ENCODE results near the gene PRR5. TPM values are rescaled to one million over a fixed set of nuclear protein-coding genes. Genes with fewer than 3 reads are reported as not detected.
"Not testable (repeated sequence)": the region's sequence is repeated elsewhere in the genome, so short reads cannot be mapped to it uniquely, and the experiment has no call there.

Gene PRR5, protein sequence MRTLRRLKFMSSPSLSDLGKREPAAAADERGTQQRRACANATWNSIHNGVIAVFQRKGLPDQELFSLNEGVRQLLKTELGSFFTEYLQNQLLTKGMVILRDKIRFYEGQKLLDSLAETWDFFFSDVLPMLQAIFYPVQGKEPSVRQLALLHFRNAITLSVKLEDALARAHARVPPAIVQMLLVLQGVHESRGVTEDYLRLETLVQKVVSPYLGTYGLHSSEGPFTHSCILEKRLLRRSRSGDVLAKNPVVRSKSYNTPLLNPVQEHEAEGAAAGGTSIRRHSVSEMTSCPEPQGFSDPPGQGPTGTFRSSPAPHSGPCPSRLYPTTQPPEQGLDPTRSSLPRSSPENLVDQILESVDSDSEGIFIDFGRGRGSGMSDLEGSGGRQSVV
- polyA plus RNA-seq (2013, experiment 1 of 2): 8.8 TPM
- 7.9 TPM for polyA plus RNA-seq (2013, experiment 2 of 2)

DNA sequence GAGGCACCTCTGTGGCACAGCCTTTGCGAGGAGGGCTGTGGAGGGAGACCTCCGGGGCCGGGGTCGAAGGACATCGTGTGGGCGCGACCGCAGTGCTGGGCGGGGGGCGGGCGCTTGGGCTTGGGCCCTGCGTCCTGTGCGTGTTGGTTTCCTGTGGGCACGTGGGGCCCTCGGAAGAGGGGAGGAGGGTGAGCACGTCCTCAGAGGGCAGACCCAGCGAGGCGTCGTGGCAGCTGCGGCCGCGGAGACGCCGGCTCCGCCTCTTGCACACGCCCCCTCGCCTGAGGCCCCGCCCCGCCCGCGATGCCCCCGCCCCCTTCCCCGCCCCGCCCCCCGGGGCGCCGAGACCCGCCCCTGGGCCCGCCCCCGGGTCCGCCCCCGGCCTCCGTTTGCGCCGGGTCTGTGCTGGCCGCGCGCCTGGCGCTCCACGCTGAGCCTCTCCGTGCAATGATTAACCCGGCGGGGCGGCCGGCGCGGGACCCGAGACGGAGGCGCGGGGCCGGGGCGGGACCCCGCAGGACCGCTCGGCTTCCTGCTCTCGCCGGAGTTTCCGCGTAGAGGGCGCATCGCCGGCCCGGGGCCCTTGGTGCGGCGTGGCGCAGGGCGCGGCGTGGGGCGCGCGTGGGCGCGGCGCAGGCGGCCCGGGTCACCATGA lies at the start of gene PRR5:
Gene PRR5, plus strand, starts transcription at position 381 of the 655 bp plus-strand sequence. Its CDS starts 271 bp downstream, at position 652.
- Histone ChIP-seq H3K4me3 (ENCODE audit: low read length) (peak within 1 kb of the TSS; percentile 73), H3K36me3 (ENCODE audit: insufficient read depth, low read length) (0 out of 2 replicates have a peak, but pooled peaks cover 4% of the 10 kb centered on the region), H3K9ac (ENCODE audit: low read depth, low read length) (peak within 1 kb of the TSS; percentile 70), H3K27ac (ENCODE audit: low read depth, low read length) (no peak within 1 kb of the TSS), H3K4me1 (ENCODE audit: insufficient read depth, low read length) (peaks cover 22% of the 10 kb centered on the region), H3K27me3 (ENCODE audit: insufficient read depth, low read length) (peaks cover 36% of the 10 kb centered on the region), H3K9me3 (ENCODE audit: insufficient read depth, low read depth, low read length) (no peaks in the 10 kb centered on the region)
- WGBS: 2% methylated on average over 87 of the region's 88 CpGs

DNA sequence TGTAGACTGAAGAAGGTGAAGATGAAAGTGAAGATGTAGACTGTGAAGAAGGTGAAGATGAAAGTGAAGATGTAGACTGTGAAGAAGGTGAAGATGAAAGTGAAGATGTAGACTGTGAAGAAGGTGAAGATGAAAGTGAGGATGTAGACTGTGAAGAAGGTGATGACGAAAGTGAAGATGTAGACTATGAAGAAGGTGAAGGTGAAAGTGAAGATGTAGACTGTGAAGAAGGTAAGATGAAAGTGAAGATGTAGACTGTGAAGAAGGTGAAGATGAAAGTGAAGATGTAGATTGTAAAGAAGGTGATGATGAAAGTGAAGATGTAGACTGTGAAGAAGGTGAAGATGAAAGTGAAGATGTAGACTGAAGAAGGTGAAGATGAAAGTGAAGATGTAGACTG lies 49.1 kb upstream of the PRR5 start:
- not testable (repeated sequence) for H3K4me1 ChIP-seq (ENCODE audit: insufficient read depth, low read length); H3K9ac ChIP-seq (ENCODE audit: low read depth, low read length); H3K27ac ChIP-seq (ENCODE audit: low read depth, low read length); H3K9me3 ChIP-seq (ENCODE audit: insufficient read depth, low read depth, low read length); H3K27me3 ChIP-seq (ENCODE audit: insufficient read depth, low read length); H3K36me3 ChIP-seq (ENCODE audit: insufficient read depth, low read length); H3K4me3 ChIP-seq (ENCODE audit: low read length)
- WGBS: 87% methylated on average over 1 of the region's 1 CpG

- no peaks in the 10 kb centered on the region for H3K36me3 ChIP-seq (ENCODE audit: insufficient read depth, low read length)
- peaks cover 5% of the 10 kb centered on the region; the same call in 1 of the 2 replicates for H3K4me1 ChIP-seq (ENCODE audit: insufficient read depth, low read length)
- no peaks in the 10 kb centered on the region for H3K9me3 ChIP-seq (ENCODE audit: insufficient read depth, low read depth, low read length)
- H3K4me3 ChIP-seq (ENCODE audit: low read length): no peak overlapping the region
- WGBS: 66% methylated on average over 12 of the region's 14 CpGs
- no peak overlapping the region for H3K9ac ChIP-seq (ENCODE audit: low read depth, low read length)
- no peaks in the 10 kb centered on the region; the same call in 1 of the 2 replicates for H3K27me3 ChIP-seq (ENCODE audit: insufficient read depth, low read length)
- H3K27ac ChIP-seq (ENCODE audit: low read depth, low read length): no peak overlapping the region
Measured at GRCh38 chr22:44658311-44658953, 43.6 kb upstream of the PRR5 start.

- no peak overlapping the region for H3K27ac ChIP-seq (ENCODE audit: low read depth, low read length)
- 89% methylated on average over 6 of the region's 6 CpGs for WGBS
- no peak overlapping the region for H3K9ac ChIP-seq (ENCODE audit: low read depth, low read length)
- H3K9me3 ChIP-seq (ENCODE audit: insufficient read depth, low read depth, low read length): no peaks in the 10 kb centered on the region
- H3K4me3 ChIP-seq (ENCODE audit: low read length): no peak overlapping the region
- H3K36me3 ChIP-seq (ENCODE audit: insufficient read depth, low read length): no peaks in the 10 kb centered on the region
- H3K27me3 ChIP-seq (ENCODE audit: insufficient read depth, low read length): no peaks in the 10 kb centered on the region; the same call in 1 of the 2 replicates
- peaks cover 5% of the 10 kb centered on the region; the same call in 1 of the 2 replicates for H3K4me1 ChIP-seq (ENCODE audit: insufficient read depth, low read length)
Measured at GRCh38 chr22:44659140-44659539, 42.9 kb upstream of the PRR5 start.

DNA sequence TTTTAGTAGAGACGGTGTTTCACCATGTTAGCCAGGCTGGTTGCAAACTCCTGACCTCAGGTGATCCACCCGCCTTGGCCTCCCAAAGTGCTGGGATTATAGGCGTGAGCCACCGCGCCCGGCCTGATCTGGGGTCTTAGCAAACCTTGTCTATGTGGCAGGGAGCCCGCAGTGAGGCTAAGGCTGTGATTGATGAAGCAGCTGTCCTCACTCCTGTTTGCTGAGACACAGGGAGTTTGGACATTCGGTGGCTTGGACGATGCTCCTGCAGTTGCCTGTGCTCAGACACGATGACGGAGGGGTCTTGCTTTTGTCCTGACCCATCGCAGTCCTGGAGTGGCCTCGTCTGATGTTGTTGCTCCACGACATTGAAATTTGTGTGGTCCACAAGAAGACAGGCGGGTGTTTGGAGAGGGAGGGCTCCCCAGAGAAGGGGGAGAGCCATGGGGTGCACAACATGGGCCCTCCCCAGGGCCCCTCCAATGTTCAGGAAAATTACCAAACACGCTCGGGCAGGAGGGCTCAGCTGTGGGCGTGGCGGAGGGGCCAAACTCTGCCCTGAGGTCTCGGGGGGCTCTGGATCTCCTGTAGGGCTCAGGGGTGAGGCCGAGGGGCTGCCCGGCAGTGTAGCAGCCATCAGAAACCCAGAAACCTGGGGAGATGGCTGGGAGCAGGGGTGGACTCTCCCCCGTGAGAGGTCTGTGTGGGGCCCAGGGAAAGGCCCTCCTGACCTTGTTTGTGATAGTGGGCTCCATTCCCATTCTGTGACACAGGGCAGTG lies 41.8 kb upstream of the PRR5 start:
- Histone ChIP-seq H3K27me3 (ENCODE audit: insufficient read depth, low read length) (no peaks in the 10 kb centered on the region; the same call in 1 of the 2 replicates), H3K9me3 (ENCODE audit: insufficient read depth, low read depth, low read length) (no peaks in the 10 kb centered on the region), H3K36me3 (ENCODE audit: insufficient read depth, low read length) (no peaks in the 10 kb centered on the region), H3K9ac (ENCODE audit: low read depth, low read length) (no peak overlapping the region), H3K27ac (ENCODE audit: low read depth, low read length) (no peak overlapping the region), H3K4me3 (ENCODE audit: low read length) (no peak overlapping the region; the same call in 1 of the 2 replicates), H3K4me1 (ENCODE audit: insufficient read depth, low read length) (peaks cover 5% of the 10 kb centered on the region; the same call in 1 of the 2 replicates)
- WGBS: 94% methylated on average over 23 of the region's 23 CpGs

GRCh38 chr22:44661070-44661469 lies 40.9 kb upstream of the PRR5 start:
- H3K36me3 ChIP-seq (ENCODE audit: insufficient read depth, low read length): no peaks in the 10 kb centered on the region
- H3K4me3 ChIP-seq (ENCODE audit: low read length): peak overlapping the region; percentile 22
- peaks cover 5% of the 10 kb centered on the region; the same call in 1 of the 2 replicates for H3K4me1 ChIP-seq (ENCODE audit: insufficient read depth, low read length)
- peak overlapping the region; percentile 43; the same call in 1 of the 2 replicates for H3K27ac ChIP-seq (ENCODE audit: low read depth, low read length)
- H3K27me3 ChIP-seq (ENCODE audit: insufficient read depth, low read length): peaks cover 2% of the 10 kb centered on the region; the same call in 1 of the 2 replicates
- WGBS: 8% methylated on average over 13 of the region's 14 CpGs
- H3K9me3 ChIP-seq (ENCODE audit: insufficient read depth, low read depth, low read length): no peaks in the 10 kb centered on the region
- H3K9ac ChIP-seq (ENCODE audit: low read depth, low read length): peak overlapping the region; percentile 16; the same call in 1 of the 2 replicates

- H3K9me3 ChIP-seq (ENCODE audit: insufficient read depth, low read depth, low read length): no peaks in the 10 kb centered on the region
- H3K27ac ChIP-seq (ENCODE audit: low read depth, low read length): no peak overlapping the region
- 83% methylated on average over 13 of the region's 14 CpGs for WGBS
- H3K9ac ChIP-seq (ENCODE audit: low read depth, low read length): no peak overlapping the region
- H3K4me1 ChIP-seq (ENCODE audit: insufficient read depth, low read length): peaks cover 5% of the 10 kb centered on the region; the same call in 1 of the 2 replicates
- no peaks in the 10 kb centered on the region for H3K36me3 ChIP-seq (ENCODE audit: insufficient read depth, low read length)
- no peak overlapping the region for H3K4me3 ChIP-seq (ENCODE audit: low read length)
- H3K27me3 ChIP-seq (ENCODE audit: insufficient read depth, low read length): peaks cover 8% of the 10 kb centered on the region
Measured at GRCh38 chr22:44661659-44662569, 40.1 kb upstream of the PRR5 start.

DNA sequence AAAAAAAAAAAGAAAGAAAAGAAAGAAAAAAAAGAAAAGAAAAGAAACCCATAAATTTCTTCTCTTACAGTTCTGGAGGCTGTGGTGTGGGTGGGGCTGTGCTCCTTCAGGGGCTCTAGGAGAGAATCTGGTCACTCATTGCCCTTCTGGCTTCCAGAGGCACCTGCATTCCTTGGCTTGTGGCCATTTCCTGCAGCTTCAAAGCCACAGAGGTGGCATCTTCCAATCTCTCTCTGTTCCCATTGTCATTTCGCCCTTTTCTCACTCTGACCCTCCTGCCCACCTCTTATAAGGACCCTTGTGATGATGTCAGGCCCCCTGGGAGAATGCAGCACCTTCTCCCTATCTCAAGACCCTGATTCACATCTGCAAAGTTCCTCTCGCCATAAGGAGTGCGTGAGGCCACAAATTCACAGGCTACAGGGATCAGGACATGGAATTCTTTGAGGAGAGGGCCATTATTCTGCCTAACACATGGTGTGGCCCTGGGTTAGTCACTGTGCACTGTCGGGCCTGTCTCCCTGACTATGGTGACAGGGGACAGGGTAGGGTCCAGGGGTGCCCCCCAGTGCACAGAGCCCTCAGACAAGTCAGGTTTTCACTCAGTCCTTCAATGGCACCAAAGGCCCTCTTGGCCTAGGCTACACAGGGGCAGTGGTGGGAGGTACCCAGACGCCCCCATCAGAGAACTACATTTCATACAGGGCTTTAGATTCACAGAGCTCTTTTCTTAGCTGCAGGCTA lies 38.6 kb upstream of the PRR5 start:
- WGBS: 85% methylated on average over 5 of the region's 5 CpGs
- Histone ChIP-seq H3K27ac (ENCODE audit: low read depth, low read length) (no peak overlapping the region), H3K9ac (ENCODE audit: low read depth, low read length) (no peak overlapping the region), H3K9me3 (ENCODE audit: insufficient read depth, low read depth, low read length) (no peaks in the 10 kb centered on the region), H3K4me1 (ENCODE audit: insufficient read depth, low read length) (peaks cover 8% of the 10 kb centered on the region; the same call in 1 of the 2 replicates), H3K4me3 (ENCODE audit: low read length) (no peak overlapping the region), H3K36me3 (ENCODE audit: insufficient read depth, low read length) (no peaks in the 10 kb centered on the region), H3K27me3 (ENCODE audit: insufficient read depth, low read length) (peaks cover 20% of the 10 kb centered on the region)

DNA sequence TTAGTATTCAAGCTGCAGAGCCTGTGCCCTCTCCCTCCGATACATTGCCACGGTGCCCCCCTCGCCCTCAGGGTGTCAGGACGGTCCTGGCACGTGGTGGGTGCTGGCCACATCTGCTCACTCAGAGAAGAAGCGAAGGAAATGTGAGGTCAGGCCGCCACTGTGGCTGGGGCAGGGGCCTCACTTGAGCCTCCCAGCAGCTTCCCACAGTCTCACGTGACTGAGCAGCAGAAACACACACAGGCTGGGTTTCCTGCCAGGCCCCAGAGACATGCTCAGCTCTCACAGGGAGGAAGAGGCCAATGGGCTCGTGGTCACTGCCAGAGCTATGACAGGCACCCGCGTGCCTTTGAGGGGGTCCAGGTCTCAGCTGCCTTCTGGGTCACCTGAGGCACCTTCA lies 37.9 kb upstream of the PRR5 start:
- Histone ChIP-seq H3K9ac (ENCODE audit: low read depth, low read length) (no peak overlapping the region), H3K27me3 (ENCODE audit: insufficient read depth, low read length) (peaks cover 22% of the 10 kb centered on the region), H3K4me1 (ENCODE audit: insufficient read depth, low read length) (peaks cover 8% of the 10 kb centered on the region; the same call in 1 of the 2 replicates), H3K27ac (ENCODE audit: low read depth, low read length) (no peak overlapping the region), H3K4me3 (ENCODE audit: low read length) (no peak overlapping the region), H3K9me3 (ENCODE audit: insufficient read depth, low read depth, low read length) (no peaks in the 10 kb centered on the region), H3K36me3 (ENCODE audit: insufficient read depth, low read length) (no peaks in the 10 kb centered on the region)
- 90% methylated on average over 11 of the region's 11 CpGs for WGBS
